ENCODE results near the gene GCNT4.

GRCh38 chr5:75089137-75089536 lies 36.8 kb upstream of the GCNT4 start:
- TF ChIP-seq CTCF (IDR thresholded peaks at IDR 0.05) (no peak), POLR2A (IDR thresholded peaks at IDR 0.05) (no peak)
